Measurements from ENCODE around the gene FHOD3. TPM values are rescaled to one million over a fixed set of nuclear protein-coding genes. Genes with fewer than 3 reads are reported as not detected.

The FHOD3 gene
- total RNA-seq, 1 donor from 2014 or later: 2.5 TPM

DNA sequence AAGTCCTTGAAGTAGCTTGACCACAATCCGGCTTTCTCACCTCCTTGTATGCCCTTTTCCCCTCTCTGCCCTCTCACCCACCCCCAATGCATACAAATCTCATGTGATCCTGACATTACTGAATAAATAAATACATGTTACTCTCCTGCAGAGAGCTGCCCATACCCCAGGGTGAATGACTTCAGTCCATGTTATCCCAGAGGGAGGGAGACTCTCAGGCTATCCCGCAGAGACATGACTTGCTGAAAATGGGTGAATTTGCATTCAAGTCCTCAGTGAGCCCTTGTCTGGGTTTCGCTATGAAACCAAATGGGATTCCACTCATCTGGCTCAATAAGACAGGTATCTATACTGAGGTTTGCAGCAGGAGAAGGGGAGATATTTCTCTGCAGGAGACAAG lies 168.5 kb downstream of the FHOD3 start:
- H3K36me3 ChIP-seq: no peaks in the 10 kb centered on the region
- ATAC-seq (no peak), DNase-seq (no peak)
- intact Hi-C loops (cut with DNase I): no loop called here
- TF ChIP-seq, protein P1, sequence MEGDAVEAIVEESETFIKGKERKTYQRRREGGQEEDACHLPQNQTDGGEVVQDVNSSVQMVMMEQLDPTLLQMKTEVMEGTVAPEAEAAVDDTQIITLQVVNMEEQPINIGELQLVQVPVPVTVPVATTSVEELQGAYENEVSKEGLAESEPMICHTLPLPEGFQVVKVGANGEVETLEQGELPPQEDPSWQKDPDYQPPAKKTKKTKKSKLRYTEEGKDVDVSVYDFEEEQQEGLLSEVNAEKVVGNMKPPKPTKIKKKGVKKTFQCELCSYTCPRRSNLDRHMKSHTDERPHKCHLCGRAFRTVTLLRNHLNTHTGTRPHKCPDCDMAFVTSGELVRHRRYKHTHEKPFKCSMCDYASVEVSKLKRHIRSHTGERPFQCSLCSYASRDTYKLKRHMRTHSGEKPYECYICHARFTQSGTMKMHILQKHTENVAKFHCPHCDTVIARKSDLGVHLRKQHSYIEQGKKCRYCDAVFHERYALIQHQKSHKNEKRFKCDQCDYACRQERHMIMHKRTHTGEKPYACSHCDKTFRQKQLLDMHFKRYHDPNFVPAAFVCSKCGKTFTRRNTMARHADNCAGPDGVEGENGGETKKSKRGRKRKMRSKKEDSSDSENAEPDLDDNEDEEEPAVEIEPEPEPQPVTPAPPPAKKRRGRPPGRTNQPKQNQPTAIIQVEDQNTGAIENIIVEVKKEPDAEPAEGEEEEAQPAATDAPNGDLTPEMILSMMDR (IDR thresholded peaks at IDR 0.05): no peak
- H3K9me3 ChIP-seq: no peaks in the 10 kb centered on the region
- H3K27me3 ChIP-seq (ENCODE audit: low read depth): no peaks in the 10 kb centered on the region
- H3K27ac ChIP-seq: no peak overlapping the region
- H3K4me3 ChIP-seq: no peak overlapping the region
- H3K4me1 ChIP-seq: no peaks in the 10 kb centered on the region

DNA sequence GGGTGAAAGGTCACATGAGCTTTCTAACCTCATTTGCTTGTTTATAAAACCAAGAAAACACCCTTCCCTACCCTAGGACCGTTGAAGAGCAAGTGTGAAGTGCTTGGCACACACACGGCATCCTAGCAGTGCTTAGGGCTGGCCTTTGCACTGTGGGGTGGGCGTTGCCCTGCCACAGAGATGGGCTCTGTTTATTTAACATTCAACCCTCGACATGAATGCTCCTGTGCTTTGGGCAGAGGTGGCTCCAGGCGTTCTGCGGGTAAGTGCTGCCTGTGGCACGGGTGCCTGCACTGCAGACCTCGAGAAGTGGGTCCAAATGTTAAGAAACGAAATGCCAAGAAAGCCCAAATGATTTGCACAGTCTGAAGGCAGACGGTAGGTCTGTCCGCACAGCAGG lies 170.1 kb downstream of the FHOD3 start:
- TF ChIP-seq, protein P1 (IDR thresholded peaks at IDR 0.05): no peak
- intact Hi-C loops (cut with DNase I): no loop called here
- H3K27me3 ChIP-seq (ENCODE audit: low read depth): no peaks in the 10 kb centered on the region
- no peak overlapping the region for H3K27ac ChIP-seq
- no peaks in the 10 kb centered on the region for H3K9me3 ChIP-seq
- ATAC-seq: no peak
- no peak overlapping the region for H3K4me3 ChIP-seq
- DNase-seq: no peak
- no peaks in the 10 kb centered on the region for H3K36me3 ChIP-seq
- H3K4me1 ChIP-seq: no peaks in the 10 kb centered on the region

DNA sequence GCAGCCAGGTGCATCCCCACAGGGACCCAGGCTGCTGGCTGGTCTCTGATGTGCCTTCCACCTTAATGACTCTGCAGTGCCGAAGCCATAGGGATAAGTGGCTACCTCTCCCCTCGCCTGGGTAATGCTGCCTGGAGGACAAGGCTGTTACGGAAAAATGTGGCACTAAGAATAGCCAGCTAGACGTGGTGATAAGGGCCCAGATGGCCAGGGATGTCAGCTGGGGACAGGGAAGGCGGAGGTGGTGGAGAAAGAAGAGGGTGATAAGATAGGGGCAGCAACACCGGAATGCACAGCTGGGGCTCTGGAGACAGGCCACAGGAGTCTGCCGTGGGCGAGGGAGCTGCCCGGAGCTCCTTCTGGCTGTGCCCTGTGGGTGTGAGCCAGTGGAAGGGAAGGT lies 170.6 kb downstream of the FHOD3 start:
- H3K4me3 ChIP-seq: no peak overlapping the region
- DNase-seq (no peak), ATAC-seq (no peak)
- TF ChIP-seq, protein P1 (IDR thresholded peaks at IDR 0.05): no peak
- H3K27ac ChIP-seq: no peak overlapping the region
- no peaks in the 10 kb centered on the region for H3K4me1 ChIP-seq
- H3K9me3 ChIP-seq: no peaks in the 10 kb centered on the region
- H3K27me3 ChIP-seq (ENCODE audit: low read depth): no peaks in the 10 kb centered on the region
- H3K36me3 ChIP-seq: no peaks in the 10 kb centered on the region
- intact Hi-C loops (cut with DNase I): no loop called here

DNA sequence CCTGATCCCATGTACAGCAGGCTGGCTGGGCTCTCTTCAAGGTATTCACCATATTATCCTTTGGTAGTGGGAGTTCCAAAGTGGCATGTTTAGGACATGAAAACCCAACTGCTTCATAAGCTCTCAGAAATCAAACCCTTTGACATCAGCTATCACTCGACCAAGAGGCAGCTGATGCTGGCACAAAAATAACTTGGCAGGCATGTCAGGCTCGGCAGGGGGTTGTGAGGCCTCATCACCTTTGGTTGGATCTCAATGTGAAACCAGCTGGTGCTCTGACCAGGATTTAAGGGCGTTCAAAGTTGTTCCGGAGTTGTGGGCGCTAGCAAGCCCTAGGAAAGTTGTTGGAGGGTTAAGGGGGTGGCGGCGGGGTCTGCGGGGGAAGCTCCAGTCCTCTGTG lies 171.9 kb downstream of the FHOD3 start:
- intact Hi-C loops (cut with DNase I): no loop called here
- no peak overlapping the region for H3K27ac ChIP-seq
- H3K4me1 ChIP-seq: no peaks in the 10 kb centered on the region
- no peaks in the 10 kb centered on the region for H3K9me3 ChIP-seq
- TF ChIP-seq, protein P1 (IDR thresholded peaks at IDR 0.05): no peak
- no peaks in the 10 kb centered on the region for H3K36me3 ChIP-seq
- DNase-seq (no peak), ATAC-seq (no peak)
- H3K4me3 ChIP-seq: no peak overlapping the region
- no peaks in the 10 kb centered on the region for H3K27me3 ChIP-seq (ENCODE audit: low read depth)

GRCh38 chr18:36470896-36471295 lies 173.4 kb downstream of the FHOD3 start:
- Histone ChIP-seq H3K27me3 (ENCODE audit: low read depth) (no peaks in the 10 kb centered on the region), H3K36me3 (no peaks in the 10 kb centered on the region), H3K27ac (no peak overlapping the region), H3K9me3 (no peaks in the 10 kb centered on the region), H3K4me3 (no peak overlapping the region), H3K4me1 (no peaks in the 10 kb centered on the region)
- DNase-seq (no peak), ATAC-seq (no peak)
- intact Hi-C loops (cut with DNase I): no loop called here
- TF ChIP-seq, protein P1 (IDR thresholded peaks at IDR 0.05): no peak

DNA sequence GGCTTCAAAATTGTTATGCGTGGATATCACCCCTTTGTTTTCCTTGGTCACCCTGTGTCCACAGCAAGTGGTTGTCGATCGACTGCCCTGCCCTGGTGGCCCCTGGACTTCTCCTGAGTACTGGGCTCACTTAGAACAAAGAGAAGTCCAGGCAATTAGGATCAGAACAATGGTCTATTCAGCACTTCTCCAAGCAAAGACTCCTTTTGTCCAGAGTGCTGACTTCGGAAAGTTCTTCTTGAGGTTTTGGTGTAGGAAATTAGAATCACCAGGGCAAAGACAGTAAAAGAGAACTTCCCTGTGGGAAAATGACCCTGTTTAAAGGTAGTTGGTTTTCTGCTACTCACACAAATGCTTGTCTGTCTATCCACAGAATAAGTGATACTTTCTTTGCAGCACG lies 173.9 kb downstream of the FHOD3 start:
- intact Hi-C loops (cut with DNase I): no loop called here
- Histone ChIP-seq H3K4me1 (no peaks in the 10 kb centered on the region), H3K36me3 (no peaks in the 10 kb centered on the region), H3K27me3 (ENCODE audit: low read depth) (no peaks in the 10 kb centered on the region), H3K4me3 (no peak overlapping the region), H3K9me3 (no peaks in the 10 kb centered on the region), H3K27ac (no peak overlapping the region)
- DNase-seq (no peak), ATAC-seq (no peak)
- TF ChIP-seq, protein P1 (IDR thresholded peaks at IDR 0.05): no peak

Data from lower lobe of right lung (tissue), 2 donors.